Esophagus squamous epithelium (tissue), 4 donors: ENCODE measurements around the gene NOL6.

ENCODE experiments used
- CTCF ChIP-seq, 6 experiments: fragments of 450-650 bp in 4 of 6; fragments of 200-600 bp in 2 of 6; sonication (generic) in 2 of 6; IDR thresholded peaks; one replicate each; pipeline ENCODE4 v1.5.1; 2016 to 2019; ENCODE audit warnings: antibody characterized with exemption in 6 of 6, mild to moderate bottlenecking in 4 of 6, moderate library complexity in 4 of 6
- POLR2A ChIP-seq, 4 donors: fragments of 450-650 bp; IDR thresholded peaks; one replicate each; pipeline ENCODE4 v1.6.1; 2017; ENCODE audit warnings: antibody characterized with exemption in 4 of 4, mild to moderate bottlenecking in 4 of 4, moderate library complexity in 3 of 4

GRCh38 chr9:33446240-33446945 is 27.3 kb downstream of the NOL6 start:
- no peak for TF ChIP-seq CTCF (IDR thresholded peaks at IDR 0.05)
- peak in 1 of 4 donors; percentile 35 for TF ChIP-seq POLR2A (IDR thresholded peaks at IDR 0.05)
